Panc1 (cell line): ENCODE measurements around the gene GPSM1.

Source experiments
- POLR2AphosphoS5 ChIP-seq: IDR thresholded peaks from 2 replicates; pipeline ENCODE4 v1.6.1; 2012; ENCODE audit warnings: mild to moderate bottlenecking, low read depth, low read length, moderate library complexity
- SIN3A ChIP-seq: IDR thresholded peaks from 2 replicates; pipeline ENCODE4 v1.6.1; 2012; ENCODE audit warnings: low read depth, mild to moderate bottlenecking, low read length, moderate library complexity, borderline replicate concordance; ENCODE audit not compliant: insufficient read depth
- TF ChIP-seq, protein P1 (sequence below), 2 experiments: IDR thresholded peaks; 2 replicates each; pipeline ENCODE4 v1.6.1; 2011 to 2012; ENCODE audit warnings: low read depth in 2 of 2, control low read depth in 1 of 2, low read length in 1 of 2, mild to moderate bottlenecking in 1 of 2, moderate library complexity in 1 of 2; ENCODE audit not compliant: insufficient read depth in 1 of 2
- TF ChIP-seq, protein P2 (sequence below): fragments of 450-650 bp; IDR thresholded peaks from 2 replicates; pipeline ENCODE4 v1.5.1; 2017; ENCODE audit warnings: mild to moderate bottlenecking

- TF ChIP-seq, protein P1, sequence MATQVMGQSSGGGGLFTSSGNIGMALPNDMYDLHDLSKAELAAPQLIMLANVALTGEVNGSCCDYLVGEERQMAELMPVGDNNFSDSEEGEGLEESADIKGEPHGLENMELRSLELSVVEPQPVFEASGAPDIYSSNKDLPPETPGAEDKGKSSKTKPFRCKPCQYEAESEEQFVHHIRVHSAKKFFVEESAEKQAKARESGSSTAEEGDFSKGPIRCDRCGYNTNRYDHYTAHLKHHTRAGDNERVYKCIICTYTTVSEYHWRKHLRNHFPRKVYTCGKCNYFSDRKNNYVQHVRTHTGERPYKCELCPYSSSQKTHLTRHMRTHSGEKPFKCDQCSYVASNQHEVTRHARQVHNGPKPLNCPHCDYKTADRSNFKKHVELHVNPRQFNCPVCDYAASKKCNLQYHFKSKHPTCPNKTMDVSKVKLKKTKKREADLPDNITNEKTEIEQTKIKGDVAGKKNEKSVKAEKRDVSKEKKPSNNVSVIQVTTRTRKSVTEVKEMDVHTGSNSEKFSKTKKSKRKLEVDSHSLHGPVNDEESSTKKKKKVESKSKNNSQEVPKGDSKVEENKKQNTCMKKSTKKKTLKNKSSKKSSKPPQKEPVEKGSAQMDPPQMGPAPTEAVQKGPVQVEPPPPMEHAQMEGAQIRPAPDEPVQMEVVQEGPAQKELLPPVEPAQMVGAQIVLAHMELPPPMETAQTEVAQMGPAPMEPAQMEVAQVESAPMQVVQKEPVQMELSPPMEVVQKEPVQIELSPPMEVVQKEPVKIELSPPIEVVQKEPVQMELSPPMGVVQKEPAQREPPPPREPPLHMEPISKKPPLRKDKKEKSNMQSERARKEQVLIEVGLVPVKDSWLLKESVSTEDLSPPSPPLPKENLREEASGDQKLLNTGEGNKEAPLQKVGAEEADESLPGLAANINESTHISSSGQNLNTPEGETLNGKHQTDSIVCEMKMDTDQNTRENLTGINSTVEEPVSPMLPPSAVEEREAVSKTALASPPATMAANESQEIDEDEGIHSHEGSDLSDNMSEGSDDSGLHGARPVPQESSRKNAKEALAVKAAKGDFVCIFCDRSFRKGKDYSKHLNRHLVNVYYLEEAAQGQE (IDR thresholded peaks at IDR 0.05; ENCODE audit: insufficient read depth in 1 of 2, low read depth in 2 of 2, low read length in 1 of 2): no peak
- TF ChIP-seq, protein P2, sequence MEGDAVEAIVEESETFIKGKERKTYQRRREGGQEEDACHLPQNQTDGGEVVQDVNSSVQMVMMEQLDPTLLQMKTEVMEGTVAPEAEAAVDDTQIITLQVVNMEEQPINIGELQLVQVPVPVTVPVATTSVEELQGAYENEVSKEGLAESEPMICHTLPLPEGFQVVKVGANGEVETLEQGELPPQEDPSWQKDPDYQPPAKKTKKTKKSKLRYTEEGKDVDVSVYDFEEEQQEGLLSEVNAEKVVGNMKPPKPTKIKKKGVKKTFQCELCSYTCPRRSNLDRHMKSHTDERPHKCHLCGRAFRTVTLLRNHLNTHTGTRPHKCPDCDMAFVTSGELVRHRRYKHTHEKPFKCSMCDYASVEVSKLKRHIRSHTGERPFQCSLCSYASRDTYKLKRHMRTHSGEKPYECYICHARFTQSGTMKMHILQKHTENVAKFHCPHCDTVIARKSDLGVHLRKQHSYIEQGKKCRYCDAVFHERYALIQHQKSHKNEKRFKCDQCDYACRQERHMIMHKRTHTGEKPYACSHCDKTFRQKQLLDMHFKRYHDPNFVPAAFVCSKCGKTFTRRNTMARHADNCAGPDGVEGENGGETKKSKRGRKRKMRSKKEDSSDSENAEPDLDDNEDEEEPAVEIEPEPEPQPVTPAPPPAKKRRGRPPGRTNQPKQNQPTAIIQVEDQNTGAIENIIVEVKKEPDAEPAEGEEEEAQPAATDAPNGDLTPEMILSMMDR: no peak
- no peak for TF ChIP-seq SIN3A
- TF ChIP-seq POLR2AphosphoS5: no peak
These were observed 49.1 kb upstream of the GPSM1 start for GRCh38 chr9:136278221-136278620.
